Liver (tissue), 3 donors: ENCODE results near the gene CCDC200.
"Not testable (repeated sequence)": the region's sequence is repeated elsewhere in the genome, so short reads cannot be mapped to it uniquely, and the experiment has no call there.

ENCODE experiments used
- CTCF ChIP-seq: fragments of 150-350 bp; IDR thresholded peaks from 2 replicates; pipeline ENCODE4 v1.5.1; 2017; ENCODE audit warnings: improper control_type of control experiment, low read depth, low read length; ENCODE audit not compliant: missing input control
- EGR1 ChIP-seq, 2 donors: IDR thresholded peaks; 2 replicates each; pipeline ENCODE4 v1.6.1; 2016 to 2018; ENCODE audit warnings: antibody characterized with exemption in 2 of 2, low read depth in 2 of 2
- FOXA2 ChIP-seq: IDR thresholded peaks from 2 replicates; pipeline ENCODE4 v1.6.1; 2016; ENCODE audit warnings: antibody characterized with exemption
- HNF4A ChIP-seq, 2 donors: conservative IDR thresholded peaks; 2 replicates each; pipeline ENCODE4 v1.6.1; 2016; ENCODE audit warnings: antibody characterized with exemption in 2 of 2, mild to moderate bottlenecking in 2 of 2
- HNF4G ChIP-seq: IDR thresholded peaks from 2 replicates; pipeline ENCODE4 v1.6.1; 2016; ENCODE audit warnings: antibody characterized with exemption
- JUND ChIP-seq, 2 donors: IDR thresholded peaks; 2 replicates each; pipeline ENCODE4 v1.6.1; 2016; ENCODE audit warnings: antibody characterized with exemption in 2 of 2
- NR2F2 ChIP-seq: IDR thresholded peaks from 2 replicates; pipeline ENCODE4 v1.6.1; 2016; ENCODE audit warnings: antibody characterized with exemption
- RAD21 ChIP-seq, 2 donors: IDR thresholded peaks; 2 replicates each; pipeline ENCODE4 v1.6.1; 2016; ENCODE audit warnings: antibody characterized with exemption in 2 of 2, mild to moderate bottlenecking in 2 of 2
- RXRA ChIP-seq, 2 donors: IDR thresholded peaks; 2 replicates each; pipeline ENCODE4 v1.6.1; 2017 to 2018; ENCODE audit warnings: antibody characterized with exemption in 2 of 2, mild to moderate bottlenecking in 1 of 2
- SP1 ChIP-seq: IDR thresholded peaks from 2 replicates; pipeline ENCODE4 v1.6.1; 2018; ENCODE audit warnings: antibody characterized with exemption, mild to moderate bottlenecking
- YY1 ChIP-seq: IDR thresholded peaks from 2 replicates; pipeline ENCODE4 v1.6.1; 2016; ENCODE audit warnings: antibody characterized with exemption, mild to moderate bottlenecking
- TF ChIP-seq, protein P1 (sequence below): IDR thresholded peaks from 2 replicates; pipeline ENCODE4 v1.6.1; 2016; ENCODE audit warnings: antibody characterized with exemption
- donor health status: healthy.
- donor health status: healthy.

DNA sequence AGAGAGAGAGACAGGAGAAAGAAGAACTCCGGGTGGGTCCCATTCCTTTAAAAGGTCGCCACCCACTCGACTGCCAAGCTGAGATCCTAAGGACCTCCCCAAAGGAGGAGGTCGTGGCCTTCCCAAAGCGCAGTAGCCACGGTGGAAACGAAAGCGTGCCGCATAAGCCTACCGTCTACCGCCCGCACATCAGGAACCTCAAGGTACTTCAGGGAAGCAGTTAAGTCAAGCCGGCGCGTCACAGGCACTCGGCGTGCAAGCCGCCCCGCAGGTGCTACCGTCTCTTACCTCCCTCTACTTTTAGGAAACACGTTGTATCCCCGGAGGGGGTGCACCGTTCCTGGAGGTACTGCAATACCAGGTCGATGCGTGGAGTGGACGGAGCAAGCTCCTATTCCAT lies 11.2 kb upstream of the CCDC200 start:
- TF ChIP-seq JUND (IDR thresholded peaks at IDR 0.05); CTCF; SP1; HNF4G; EGR1 (IDR thresholded peaks at IDR 0.05; ENCODE audit: low read depth in 2 of 2); RAD21 (IDR thresholded peaks at IDR 0.05); FOXA2; RXRA (IDR thresholded peaks at IDR 0.05); HNF4A (conservative IDR thresholded peaks at IDR 0.05); YY1; NR2F2: not testable (repeated sequence)
- TF ChIP-seq, protein P1, sequence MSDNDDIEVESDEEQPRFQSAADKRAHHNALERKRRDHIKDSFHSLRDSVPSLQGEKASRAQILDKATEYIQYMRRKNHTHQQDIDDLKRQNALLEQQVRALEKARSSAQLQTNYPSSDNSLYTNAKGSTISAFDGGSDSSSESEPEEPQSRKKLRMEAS = not testable (repeated sequence)
